Kidney epithelial cell (primary cell): ENCODE results near the gene FGFRL1. TPM values are rescaled to one million over a fixed set of nuclear protein-coding genes. Genes with fewer than 3 reads are reported as not detected.
"Not testable (repeated sequence)": the region's sequence is repeated elsewhere in the genome, so short reads cannot be mapped to it uniquely, and the experiment has no call there.

Experiments
- DNase-seq: peaks from one replicate; pipeline ENCODE4 v3.0.0-alpha.2; 2010; ENCODE audit warnings: low read depth
- H3K27me3 ChIP-seq: 2 replicates; pipeline ENCODE4 v1.6.0; 2011; ENCODE audit warnings: low read length; ENCODE audit not compliant: control insufficient read depth, insufficient read depth
- H3K36me3 ChIP-seq: 2 replicates; pipeline ENCODE4 v1.5.1; 2011; ENCODE audit warnings: low read length; ENCODE audit not compliant: control insufficient read depth, insufficient read depth
- H3K4me3 ChIP-seq: 2 replicates; pipeline ENCODE4 v1.5.1; 2011; ENCODE audit warnings: low read depth, mild to moderate bottlenecking, control low read depth, low read length
- total RNA-seq: library from RNA; depleted of rRNA; stranded (reverse); fragments of >200 nt; gene quantifications from 2 replicates; pipeline ENCODE4 v1.2.3, GENCODE V29; 2015
- TF ChIP-seq, protein P1 (sequence below): IDR thresholded peaks from 2 replicates; pipeline ENCODE4 v1.5.1; 2011; ENCODE audit warnings: mild to moderate bottlenecking, moderate library complexity, low read length, control low read depth, inconsistent platforms; ENCODE audit not compliant: insufficient read depth, poor library complexity, severe bottlenecking

Gene FGFRL1
- total RNA-seq, 1 donor from 2014 or later: 39.2 TPM

DNA sequence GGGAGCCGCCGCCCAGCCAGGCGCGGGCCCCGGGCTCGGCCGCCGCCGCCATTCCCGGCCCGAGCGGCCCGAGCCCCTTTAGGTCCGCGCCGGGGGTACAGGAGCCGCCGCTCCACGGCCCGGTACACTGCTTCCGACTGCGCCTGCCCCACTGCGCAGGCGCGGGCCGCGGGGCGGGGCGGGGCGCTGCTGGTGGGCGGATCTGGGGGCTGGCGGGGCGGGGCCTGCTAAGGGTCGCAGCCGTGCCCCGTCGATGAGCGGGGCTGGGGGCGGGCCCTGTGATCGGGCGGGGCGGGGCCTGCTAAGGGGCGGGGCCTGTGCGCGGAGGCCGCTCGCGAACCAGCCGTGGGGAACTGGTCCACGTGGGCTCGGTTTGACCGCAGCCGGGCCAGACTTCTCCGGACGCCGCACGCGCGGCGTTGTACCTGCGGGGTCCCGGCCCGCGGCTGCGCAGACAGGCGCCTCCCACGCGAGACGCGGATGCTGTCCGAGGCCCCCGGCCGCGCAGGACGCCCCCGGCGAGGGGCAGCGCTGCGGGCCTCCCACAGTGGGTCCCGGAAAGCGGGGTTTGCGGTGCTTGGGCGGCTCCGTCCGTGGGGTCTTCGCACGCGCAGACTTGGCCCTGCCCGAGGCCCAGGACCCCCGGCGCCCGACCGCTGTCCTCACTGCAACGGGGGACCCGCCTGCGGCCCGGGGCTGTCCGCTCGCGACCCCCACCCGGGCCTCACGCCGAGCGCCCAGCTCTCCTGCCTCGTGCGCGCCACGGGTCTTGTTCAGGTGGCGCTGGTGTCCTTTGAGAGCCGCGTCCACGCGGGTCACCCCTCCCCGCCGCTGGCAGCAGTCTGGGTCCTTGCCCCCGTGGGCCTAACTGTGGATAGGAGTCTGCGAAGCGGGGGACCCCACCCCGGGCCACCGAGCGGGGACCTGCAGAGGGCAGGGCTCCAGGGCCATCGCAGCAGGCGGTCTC is 37.7 kb upstream of the FGFRL1 start, which contains the start of gene DGKQ:
Gene DGKQ, minus strand, starts transcription at position 139 of the 967 bp plus-strand sequence. Its CDS starts 87 bp downstream, at position 52.
- TF ChIP-seq, protein P1, sequence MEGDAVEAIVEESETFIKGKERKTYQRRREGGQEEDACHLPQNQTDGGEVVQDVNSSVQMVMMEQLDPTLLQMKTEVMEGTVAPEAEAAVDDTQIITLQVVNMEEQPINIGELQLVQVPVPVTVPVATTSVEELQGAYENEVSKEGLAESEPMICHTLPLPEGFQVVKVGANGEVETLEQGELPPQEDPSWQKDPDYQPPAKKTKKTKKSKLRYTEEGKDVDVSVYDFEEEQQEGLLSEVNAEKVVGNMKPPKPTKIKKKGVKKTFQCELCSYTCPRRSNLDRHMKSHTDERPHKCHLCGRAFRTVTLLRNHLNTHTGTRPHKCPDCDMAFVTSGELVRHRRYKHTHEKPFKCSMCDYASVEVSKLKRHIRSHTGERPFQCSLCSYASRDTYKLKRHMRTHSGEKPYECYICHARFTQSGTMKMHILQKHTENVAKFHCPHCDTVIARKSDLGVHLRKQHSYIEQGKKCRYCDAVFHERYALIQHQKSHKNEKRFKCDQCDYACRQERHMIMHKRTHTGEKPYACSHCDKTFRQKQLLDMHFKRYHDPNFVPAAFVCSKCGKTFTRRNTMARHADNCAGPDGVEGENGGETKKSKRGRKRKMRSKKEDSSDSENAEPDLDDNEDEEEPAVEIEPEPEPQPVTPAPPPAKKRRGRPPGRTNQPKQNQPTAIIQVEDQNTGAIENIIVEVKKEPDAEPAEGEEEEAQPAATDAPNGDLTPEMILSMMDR: no peak
- no peak for DNase-seq
- peaks cover 2% of the 10 kb centered on the region for H3K27me3 ChIP-seq
- peak within 1 kb of the TSS; percentile 70 for H3K4me3 ChIP-seq
- no peaks in the 10 kb centered on the region for H3K36me3 ChIP-seq

DNA sequence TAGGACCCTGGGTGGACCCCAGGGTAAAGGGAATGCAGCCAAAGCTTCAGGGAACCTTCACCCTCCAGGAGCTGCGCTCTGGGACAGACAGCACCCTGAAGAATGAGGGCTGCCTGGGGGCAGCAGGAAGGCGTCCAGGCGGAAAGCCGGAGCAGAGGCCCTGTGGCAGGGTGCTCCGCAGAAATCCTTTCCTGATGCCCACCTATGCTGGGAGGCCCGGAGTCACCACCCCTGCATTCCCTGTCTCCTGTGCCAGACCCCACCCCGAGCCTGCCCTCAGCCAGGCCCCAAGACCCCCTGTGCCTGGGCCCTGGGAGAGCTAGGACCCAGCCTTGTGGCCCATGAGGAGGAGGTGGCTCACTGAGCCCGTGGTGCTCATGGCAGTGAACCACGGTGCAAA is 36.8 kb upstream of the FGFRL1 start:
- H3K36me3 ChIP-seq: no peaks in the 10 kb centered on the region
- TF ChIP-seq, protein P1: no peak
- H3K4me3 ChIP-seq: no peak overlapping the region
- H3K27me3 ChIP-seq: peaks cover 2% of the 10 kb centered on the region
- DNase-seq: no peak

DNA sequence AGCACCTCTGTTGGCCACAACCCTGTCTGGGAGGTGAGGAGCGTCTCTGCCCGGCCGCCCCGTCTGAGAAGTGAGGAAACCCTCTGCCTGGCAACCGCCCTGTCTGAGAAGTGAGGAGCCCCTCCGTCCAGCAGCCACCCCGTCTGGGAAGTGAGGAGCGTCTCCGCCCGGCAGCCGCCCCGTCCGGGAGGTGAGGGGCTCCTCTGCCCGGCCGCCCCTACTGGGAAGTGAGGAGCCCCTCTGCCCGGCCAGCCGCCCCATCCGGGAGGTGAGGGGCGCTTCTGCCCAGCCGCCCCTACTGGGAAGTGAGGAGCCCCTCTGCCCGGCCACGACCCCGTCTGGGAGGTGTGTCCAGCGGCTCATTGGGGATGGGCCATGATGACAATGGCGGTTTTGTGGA is 35.4 kb upstream of the FGFRL1 start:
- H3K4me3 ChIP-seq, H3K36me3 ChIP-seq, H3K27me3 ChIP-seq, DNase-seq: not testable (repeated sequence)

DNA sequence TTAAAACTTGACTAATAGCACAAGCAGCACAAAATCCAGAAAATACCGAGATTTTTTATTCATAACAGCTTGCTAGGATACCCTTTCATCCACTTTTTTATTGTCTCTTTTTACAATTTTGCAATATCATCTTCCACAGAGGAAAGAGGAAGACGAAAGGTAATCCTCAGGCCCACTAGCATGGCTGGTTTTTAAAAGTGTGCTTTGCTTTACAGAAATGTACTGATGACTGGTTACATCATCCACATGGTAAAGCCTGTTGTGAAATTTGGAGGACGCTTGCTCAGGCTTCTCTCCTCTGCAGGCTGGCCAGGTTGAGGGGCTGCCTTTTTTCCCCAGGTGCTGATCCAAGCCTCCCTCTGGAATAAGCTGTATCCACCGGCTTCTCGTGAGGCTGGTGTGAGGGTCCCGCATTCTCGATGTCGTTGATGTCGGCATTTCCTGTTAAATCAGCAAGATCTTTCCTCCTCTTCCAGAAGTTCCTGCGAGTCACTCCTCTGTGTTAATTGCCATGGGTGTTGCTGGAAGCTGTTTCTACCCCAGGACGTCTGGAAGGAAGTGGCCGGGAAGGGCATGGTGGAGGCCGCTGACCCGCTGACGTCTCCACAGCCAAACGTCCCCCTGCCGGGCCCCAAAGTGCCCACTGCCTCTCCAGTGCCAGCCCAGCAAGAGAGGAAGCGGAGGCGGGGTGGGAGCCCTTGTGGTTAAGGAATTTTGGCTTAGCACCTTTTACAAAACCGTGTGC is 32.3 kb upstream of the FGFRL1 start:
- Histone ChIP-seq H3K27me3 (peaks cover 2% of the 10 kb centered on the region), H3K4me3 (no peak overlapping the region), H3K36me3 (no peaks in the 10 kb centered on the region)
- no peak for DNase-seq
- TF ChIP-seq, protein P1: no peak

DNA sequence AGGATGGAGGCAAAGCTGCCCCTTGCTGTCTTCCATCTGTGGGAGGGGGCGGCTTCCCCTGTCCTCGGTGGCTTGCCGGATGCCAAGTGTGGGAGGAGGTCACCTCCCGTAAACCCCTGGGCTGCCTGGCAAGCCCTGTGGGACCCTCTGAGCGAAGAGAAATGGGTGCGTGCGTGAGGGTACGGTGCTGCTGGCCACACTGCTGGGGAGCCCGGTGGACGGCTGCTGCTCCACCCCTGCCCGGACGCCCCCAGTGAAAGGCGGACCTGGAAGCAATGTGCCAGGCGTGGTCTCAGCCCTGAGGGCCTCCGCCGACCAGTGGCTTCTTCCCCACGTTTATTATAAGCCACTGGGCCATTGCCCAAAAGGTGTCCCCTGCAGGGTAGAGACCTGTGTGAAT is 29.1 kb upstream of the FGFRL1 start:
- TF ChIP-seq, protein P1: no peak
- Histone ChIP-seq H3K36me3 (no peaks in the 10 kb centered on the region), H3K4me3 (no peak overlapping the region), H3K27me3 (no peaks in the 10 kb centered on the region)
- DNase-seq: no peak

DNA sequence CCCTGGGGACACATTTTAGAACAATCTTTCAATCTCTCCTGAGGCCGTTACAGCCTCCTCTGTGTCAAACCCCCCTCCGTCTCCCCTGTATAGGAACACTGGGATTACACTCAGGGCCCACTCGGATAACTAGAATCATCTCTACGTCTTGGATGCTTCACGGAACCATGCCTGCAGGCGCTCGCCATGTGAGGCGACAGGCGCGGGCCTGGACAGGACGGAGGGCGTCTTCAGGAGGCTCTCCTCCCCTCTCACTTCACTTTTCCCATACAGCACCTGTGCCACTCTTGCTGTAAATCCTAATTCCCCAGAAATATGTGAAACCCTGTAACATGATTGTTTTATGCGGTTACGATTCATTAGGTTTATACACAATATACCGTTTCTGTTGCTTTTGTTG is 28.6 kb upstream of the FGFRL1 start:
- no peaks in the 10 kb centered on the region for H3K27me3 ChIP-seq
- TF ChIP-seq, protein P1: no peak
- DNase-seq: no peak
- no peak overlapping the region for H3K4me3 ChIP-seq
- H3K36me3 ChIP-seq: no peaks in the 10 kb centered on the region
